Measurements from ENCODE around the gene ATP10B.
"Not testable (repeated sequence)": the region's sequence is repeated elsewhere in the genome, so short reads cannot be mapped to it uniquely, and the experiment has no call there.

ATP10B gene, protein sequence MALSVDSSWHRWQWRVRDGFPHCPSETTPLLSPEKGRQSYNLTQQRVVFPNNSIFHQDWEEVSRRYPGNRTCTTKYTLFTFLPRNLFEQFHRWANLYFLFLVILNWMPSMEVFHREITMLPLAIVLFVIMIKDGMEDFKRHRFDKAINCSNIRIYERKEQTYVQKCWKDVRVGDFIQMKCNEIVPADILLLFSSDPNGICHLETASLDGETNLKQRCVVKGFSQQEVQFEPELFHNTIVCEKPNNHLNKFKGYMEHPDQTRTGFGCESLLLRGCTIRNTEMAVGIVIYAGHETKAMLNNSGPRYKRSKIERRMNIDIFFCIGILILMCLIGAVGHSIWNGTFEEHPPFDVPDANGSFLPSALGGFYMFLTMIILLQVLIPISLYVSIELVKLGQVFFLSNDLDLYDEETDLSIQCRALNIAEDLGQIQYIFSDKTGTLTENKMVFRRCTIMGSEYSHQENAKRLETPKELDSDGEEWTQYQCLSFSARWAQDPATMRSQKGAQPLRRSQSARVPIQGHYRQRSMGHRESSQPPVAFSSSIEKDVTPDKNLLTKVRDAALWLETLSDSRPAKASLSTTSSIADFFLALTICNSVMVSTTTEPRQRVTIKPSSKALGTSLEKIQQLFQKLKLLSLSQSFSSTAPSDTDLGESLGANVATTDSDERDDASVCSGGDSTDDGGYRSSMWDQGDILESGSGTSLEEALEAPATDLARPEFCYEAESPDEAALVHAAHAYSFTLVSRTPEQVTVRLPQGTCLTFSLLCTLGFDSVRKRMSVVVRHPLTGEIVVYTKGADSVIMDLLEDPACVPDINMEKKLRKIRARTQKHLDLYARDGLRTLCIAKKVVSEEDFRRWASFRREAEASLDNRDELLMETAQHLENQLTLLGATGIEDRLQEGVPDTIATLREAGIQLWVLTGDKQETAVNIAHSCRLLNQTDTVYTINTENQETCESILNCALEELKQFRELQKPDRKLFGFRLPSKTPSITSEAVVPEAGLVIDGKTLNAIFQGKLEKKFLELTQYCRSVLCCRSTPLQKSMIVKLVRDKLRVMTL (N-terminal part only)

DNA sequence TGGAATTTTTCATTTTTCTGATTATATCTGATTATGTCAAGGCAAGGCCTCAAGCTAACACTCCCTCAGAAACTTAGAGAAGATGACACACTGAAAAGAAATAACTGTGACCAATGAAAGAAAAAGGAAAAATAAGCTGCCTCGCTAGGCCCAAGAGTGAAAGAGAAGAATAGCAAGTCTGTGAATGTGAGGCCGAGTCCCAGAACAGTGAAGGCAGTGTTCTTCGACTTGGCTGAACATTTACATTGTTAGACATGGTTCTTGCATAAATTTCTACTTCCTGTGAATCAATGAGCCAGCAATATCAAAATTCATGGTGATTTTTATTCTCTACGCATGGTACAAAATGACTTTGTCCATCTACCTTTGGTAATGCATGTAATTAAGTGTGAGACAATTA, at the start of gene ATP10B:
TSS of gene ATP10B (minus strand) at position 163 of the 400 bp plus-strand sequence. CDS start 164,137 bp downstream, outside the sequence.
- H3K27me3 ChIP-seq (replicated peaks; ENCODE audit: control insufficient read depth, insufficient read depth, low read length) = no peaks in the 10 kb centered on the region
- H3K4me3 ChIP-seq (replicated peaks; ENCODE audit: low read depth, low read length) = no peak within 1 kb of the TSS
- TF ChIP-seq, protein P1, sequence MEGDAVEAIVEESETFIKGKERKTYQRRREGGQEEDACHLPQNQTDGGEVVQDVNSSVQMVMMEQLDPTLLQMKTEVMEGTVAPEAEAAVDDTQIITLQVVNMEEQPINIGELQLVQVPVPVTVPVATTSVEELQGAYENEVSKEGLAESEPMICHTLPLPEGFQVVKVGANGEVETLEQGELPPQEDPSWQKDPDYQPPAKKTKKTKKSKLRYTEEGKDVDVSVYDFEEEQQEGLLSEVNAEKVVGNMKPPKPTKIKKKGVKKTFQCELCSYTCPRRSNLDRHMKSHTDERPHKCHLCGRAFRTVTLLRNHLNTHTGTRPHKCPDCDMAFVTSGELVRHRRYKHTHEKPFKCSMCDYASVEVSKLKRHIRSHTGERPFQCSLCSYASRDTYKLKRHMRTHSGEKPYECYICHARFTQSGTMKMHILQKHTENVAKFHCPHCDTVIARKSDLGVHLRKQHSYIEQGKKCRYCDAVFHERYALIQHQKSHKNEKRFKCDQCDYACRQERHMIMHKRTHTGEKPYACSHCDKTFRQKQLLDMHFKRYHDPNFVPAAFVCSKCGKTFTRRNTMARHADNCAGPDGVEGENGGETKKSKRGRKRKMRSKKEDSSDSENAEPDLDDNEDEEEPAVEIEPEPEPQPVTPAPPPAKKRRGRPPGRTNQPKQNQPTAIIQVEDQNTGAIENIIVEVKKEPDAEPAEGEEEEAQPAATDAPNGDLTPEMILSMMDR (IDR thresholded peaks at IDR 0.05; ENCODE audit: insufficient read depth, low read length, poor library complexity, severe bottlenecking) = no peak
- no peaks in the 10 kb centered on the region for H3K36me3 ChIP-seq (ENCODE audit: control insufficient read depth, insufficient read depth, low read length)
- no peak for DNase-seq (ENCODE audit: extremely low read depth, insufficient read length)

DNA sequence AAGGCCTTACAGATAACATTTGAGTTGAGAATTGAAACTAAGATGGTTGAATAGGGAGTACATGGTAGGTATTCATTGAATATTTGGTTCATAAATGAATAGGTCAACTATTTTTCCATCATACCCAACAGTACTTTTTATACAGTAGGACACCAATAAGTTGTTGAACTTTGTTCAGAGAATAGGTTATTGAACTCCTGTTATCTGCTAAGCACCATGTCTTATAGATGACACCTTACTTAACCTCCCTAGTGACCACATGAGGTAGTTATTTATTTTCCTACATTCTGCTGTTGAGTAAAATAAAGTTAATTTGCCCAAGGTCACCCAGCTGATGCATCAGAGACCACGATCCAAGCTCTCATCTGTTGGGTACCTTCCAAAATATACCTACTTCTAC, 49.6 kb upstream of the ATP10B start:
- no peak overlapping the region for H3K4me3 ChIP-seq (replicated peaks; ENCODE audit: low read depth, low read length)
- H3K36me3 ChIP-seq (ENCODE audit: control insufficient read depth, insufficient read depth, low read length) = no peaks in the 10 kb centered on the region
- no peaks in the 10 kb centered on the region for H3K27me3 ChIP-seq (replicated peaks; ENCODE audit: control insufficient read depth, insufficient read depth, low read length)
- TF ChIP-seq, protein P1 (IDR thresholded peaks at IDR 0.05; ENCODE audit: insufficient read depth, low read length, poor library complexity, severe bottlenecking) = no peak
- DNase-seq (ENCODE audit: extremely low read depth, insufficient read length) = no peak

DNA sequence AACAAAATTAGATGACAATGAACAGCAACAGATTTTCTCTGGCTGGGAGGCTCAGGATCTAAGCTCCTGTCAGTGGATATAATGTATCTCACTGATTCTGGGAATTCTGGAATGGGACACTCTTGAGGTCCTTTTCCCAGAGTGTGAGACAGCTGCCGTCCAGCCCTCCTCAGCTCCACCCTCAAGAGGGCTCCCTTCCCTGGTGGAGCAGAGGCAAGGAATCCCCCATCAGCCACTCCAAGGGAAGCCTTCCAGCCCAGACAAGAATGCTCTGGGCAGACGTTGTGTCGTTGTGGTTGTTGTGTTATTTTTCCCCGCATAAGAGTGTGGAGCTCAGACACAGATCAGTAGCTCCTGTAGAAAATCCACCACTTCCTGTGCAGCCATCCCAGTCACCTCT, 47.7 kb upstream of the ATP10B start:
- TF ChIP-seq, protein P1 (IDR thresholded peaks at IDR 0.05; ENCODE audit: insufficient read depth, low read length, poor library complexity, severe bottlenecking) = no peak
- no peaks in the 10 kb centered on the region for H3K27me3 ChIP-seq (replicated peaks; ENCODE audit: control insufficient read depth, insufficient read depth, low read length)
- H3K36me3 ChIP-seq (ENCODE audit: control insufficient read depth, insufficient read depth, low read length) = no peaks in the 10 kb centered on the region
- H3K4me3 ChIP-seq (replicated peaks; ENCODE audit: low read depth, low read length) = no peak overlapping the region
- DNase-seq (ENCODE audit: extremely low read depth, insufficient read length) = no peak

DNA sequence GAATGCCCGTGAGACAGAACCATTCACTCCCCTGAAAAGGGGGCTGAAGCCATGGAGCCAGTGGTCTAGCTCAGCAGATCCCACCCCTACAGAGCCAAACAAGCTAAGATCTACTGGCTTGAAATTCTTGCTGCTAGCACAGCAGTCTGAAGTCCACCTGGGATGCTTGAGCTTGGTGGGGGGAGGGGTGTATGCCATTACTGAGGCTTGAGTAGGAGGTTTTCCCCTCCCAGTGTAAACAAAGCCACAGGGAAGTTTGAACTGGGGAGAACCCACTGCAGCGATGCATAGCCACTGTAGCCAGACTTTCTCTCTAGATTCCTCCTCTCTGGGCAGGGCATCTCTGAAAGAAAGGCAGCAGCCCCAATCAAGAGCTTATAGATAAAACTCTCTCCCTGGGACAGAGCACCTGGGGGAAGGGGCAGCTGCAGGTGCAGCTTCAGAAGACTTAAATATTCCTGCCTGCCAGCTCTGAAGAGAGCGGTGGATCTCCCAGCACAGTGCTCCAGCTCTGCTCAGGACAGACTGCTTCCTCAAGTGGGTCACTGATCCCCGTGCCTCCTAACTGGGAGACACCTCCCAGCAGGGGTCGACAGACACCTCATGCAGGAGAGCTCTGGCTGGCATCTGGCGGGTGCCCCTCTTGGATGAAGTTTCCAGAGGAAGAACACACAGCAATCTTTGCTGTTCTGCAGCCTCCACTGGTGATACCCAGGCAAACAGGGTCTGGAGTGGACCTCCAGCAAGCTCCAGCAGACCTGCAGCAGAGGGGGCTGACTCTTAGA, 41.4 kb upstream of the ATP10B start:
- not testable (repeated sequence) for H3K4me3 ChIP-seq (replicated peaks; ENCODE audit: low read depth, low read length); H3K36me3 ChIP-seq (ENCODE audit: control insufficient read depth, insufficient read depth, low read length); H3K27me3 ChIP-seq (replicated peaks; ENCODE audit: control insufficient read depth, insufficient read depth, low read length); DNase-seq (ENCODE audit: extremely low read depth, insufficient read length)

DNA sequence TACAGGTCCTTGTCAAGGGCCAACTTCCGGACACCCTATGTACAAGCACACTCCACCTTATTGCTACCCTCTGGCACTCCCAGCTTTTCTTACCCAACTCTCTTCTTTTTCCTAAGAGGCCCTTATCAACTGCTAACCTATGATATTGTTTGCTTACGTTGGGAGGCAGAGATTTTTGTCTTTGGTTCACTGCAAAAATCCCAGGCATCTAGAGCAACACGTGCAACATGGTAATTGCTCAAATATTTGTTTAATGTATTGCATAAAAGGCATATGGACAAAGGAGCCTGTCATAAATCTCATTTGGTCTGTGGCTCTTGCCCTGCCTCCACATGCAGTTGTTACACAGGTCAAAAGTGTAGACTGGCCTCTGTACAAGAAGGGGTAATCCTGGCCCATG, 35.8 kb upstream of the ATP10B start:
- DNase-seq (ENCODE audit: extremely low read depth, insufficient read length) = no peak
- Histone ChIP-seq H3K4me3 (replicated peaks; ENCODE audit: low read depth, low read length) (no peak overlapping the region), H3K27me3 (replicated peaks; ENCODE audit: control insufficient read depth, insufficient read depth, low read length) (no peaks in the 10 kb centered on the region), H3K36me3 (ENCODE audit: control insufficient read depth, insufficient read depth, low read length) (no peaks in the 10 kb centered on the region)
- TF ChIP-seq, protein P1 (IDR thresholded peaks at IDR 0.05; ENCODE audit: insufficient read depth, low read length, poor library complexity, severe bottlenecking) = no peak

DNA sequence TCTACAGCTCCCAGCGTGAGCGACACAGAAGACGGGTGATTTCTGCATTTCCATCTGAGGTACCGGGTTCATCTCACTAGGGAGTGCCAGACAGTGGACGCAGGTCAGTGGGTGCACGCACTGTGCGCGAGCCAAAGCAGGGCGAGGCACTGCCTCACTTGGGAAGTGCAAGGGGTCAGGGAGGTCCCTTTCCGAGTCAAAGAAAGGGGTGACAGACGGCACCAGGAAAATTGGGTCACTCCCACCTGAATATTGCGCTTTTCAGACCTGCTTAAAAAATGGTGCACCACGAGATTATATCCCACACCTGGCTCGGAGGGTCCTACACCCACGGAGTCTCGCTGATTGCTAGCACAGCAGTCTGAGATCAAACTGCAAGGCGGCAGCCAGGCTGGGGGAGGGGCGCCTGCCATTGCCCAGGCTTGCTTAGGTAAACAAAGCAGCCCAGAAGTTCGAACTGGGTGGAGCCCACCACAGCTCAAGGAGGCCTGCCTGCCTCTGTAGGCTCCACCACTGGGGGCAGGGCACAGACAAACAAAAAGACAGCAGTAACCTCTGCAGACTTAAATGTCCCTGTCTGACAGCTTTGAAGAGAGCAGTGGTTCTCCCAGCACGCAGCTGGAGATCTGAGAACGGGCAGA, 21.7 kb upstream of the ATP10B start:
- not testable (repeated sequence) for H3K4me3 ChIP-seq (replicated peaks; ENCODE audit: low read depth, low read length); H3K27me3 ChIP-seq (replicated peaks; ENCODE audit: control insufficient read depth, insufficient read depth, low read length); DNase-seq (ENCODE audit: extremely low read depth, insufficient read length); H3K36me3 ChIP-seq (ENCODE audit: control insufficient read depth, insufficient read depth, low read length)

Data from GM06990 (cell line).